HUDEP-2 (cell line): Measurements from ENCODE around the gene CYP46A1.
"Not testable (repeated sequence)": the region's sequence is repeated elsewhere in the genome, so short reads cannot be mapped to it uniquely, and the experiment has no call there.

Experiments
- DNase-seq, 76 experiments: peaks; one replicate each; lab custom pipeline; 2025; ENCODE audit not compliant: unreplicated experiment in 76 of 76; lab: John Stamatoyannopoulos, UW

CYP46A1 gene

DNA sequence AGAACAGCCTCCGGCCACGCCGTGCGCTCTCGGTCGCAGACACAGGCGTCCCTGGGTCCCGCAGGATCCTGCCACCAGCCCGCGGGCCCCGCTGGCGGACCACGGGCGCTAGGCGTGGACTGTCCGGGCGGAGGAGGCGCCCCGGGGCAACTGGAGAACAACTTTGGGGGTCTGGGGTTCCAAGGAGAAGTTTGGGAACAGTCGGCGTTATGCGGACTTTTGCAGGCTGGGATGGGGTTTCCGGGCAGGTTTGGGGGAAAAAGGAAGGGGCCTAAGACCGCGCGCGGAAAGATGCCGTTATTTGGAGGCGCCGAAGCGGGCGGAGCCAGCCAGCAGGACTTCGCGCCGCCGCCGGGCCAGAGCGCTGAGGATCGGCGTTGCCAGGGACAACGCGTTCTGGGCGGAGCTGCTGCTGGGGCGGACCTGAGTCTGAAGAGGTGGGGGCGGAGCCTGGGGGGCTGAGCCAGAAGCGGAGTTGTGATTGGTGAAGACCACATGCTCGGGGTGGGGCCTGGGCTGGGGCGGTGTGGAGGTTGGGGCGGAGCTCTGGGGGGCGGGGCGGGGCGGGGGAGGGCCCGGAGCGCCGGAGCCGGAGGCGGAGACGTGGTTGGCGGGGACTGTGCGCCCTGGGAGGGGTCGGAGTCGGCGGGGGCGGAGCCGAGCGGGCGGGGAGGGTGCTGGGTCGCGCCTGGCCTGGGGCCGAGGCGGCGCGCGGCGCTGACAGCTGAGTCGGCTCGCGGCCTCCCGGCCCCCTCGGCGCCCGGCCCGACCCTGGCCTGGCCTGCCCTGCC, at the start of gene CYP46A1:
Gene CYP46A1, plus strand, starts transcription at position 680 of the 791 bp plus-strand sequence. CDS start 120 bp downstream, outside the sequence.
- DNase-seq = peak; percentile 40 to 99 (median 98)

- DNase-seq = no peak
These were observed 49.7 kb upstream of the CYP46A1 start for GRCh38 chr14:99634443-99634842.

GRCh38 chr14:99635116-99635515, 49.0 kb upstream of the CYP46A1 start:
- DNase-seq = no peak

DNA sequence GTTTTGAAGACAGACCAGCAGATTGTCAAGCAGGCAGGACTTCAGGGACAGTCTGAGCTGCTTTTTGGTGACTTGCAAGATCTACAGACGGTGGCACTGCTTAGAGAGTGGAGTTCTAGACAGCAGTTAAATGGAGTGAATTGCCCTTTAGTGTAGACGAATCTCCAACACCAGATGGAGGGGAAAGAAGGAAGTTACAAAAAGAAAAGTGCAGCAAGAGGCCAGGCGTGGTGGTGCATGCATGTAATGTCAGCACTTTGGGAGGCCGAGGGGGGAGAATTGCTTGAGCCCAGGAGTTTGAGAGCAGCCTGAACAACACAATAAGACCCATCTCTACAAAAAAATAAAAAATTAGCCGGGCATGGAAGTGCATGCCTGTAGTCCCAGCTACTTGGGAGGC, 47.6 kb upstream of the CYP46A1 start:
- DNase-seq = no peak

DNA sequence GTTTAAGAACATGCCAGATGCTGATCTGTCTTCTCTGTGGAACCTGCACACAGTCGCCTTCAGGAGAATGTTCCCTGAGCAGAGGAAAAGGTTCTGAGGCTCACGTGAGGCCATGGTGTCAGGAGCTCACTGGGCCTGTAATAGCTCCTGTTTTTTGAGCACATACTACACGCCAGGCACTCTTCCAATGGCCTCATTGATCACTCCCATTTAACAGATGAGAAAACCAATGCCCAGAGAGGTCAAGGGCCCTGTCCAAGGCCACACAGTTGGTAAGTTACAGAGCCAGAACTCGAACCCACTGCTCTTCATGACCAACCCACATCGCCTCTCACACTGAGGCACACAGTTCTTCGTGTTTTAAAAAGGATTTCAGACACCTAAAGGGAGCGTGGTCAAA, 46.5 kb upstream of the CYP46A1 start:
- DNase-seq = no peak

GRCh38 chr14:99642771-99643170, 41.3 kb upstream of the CYP46A1 start:
- DNase-seq = not testable (repeated sequence)

DNA sequence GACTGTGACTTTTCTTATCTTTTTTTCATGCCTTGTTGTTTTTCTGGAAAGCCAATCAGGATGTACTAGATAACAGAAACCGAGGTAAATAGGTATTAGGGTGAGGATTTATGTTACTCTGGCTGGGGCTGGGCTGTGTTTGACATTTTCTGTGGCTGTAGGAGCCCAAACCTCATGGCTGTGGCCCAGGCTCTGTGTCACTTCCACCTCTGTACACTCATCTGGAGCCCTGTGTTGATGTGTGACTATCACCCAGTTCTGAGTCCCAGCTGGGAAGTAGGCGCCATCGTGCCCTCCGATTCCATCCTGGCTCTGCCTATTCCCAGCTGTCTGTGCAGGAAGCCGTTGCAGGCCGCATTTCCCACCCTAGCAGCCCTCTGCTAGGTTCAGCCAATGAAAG, 40.8 kb upstream of the CYP46A1 start:
- DNase-seq = no peak

GRCh38 chr14:99644035-99644587, 40.0 kb upstream of the CYP46A1 start:
- no peak for DNase-seq

DNA sequence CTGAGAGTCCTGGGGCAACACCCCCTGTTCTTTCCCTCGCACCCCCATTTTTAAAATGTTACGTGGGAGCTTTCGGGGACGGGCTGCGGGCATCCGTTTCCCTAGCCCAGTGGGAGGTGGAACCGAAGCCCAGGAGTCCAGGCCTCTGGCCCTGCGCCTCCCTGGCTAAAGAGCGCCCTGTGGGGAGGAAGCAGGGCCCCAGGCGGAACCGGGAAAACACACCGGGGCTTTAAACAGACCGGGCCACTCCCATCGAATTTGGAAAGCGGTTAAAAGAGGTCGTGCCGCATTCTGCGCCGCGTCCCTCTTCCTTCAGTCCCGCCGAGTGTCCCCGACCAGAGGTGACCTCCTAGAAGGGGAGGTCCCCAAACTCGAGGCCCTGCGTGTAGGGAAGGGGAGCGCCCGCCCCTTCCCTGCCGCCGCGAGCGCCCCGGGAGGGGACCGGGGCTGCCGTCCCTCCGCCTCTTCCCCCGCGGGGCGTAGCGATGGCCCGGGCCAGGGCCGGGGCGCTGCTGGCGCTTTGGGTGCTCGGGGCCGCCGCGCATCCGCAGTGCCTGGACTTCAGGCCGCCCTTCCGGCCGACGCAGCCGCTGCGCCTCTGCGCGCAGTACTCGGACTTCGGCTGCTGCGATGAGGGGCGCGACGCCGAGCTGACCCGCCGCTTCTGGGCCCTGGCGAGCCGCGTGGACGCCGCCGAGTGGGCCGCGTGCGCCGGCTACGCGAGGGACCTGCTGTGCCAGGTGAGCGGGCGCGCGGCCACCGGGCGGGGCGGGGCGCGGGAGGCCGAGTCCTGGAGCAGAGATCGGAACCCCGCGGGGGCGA, 39.2 kb upstream of the CYP46A1 start, which contains the start of gene HHIPL1:
Gene HHIPL1, plus strand, starts transcription at position 407 of the 822 bp plus-strand sequence. Its CDS starts 79 bp downstream, at position 486.
- DNase-seq = no peak

DNA sequence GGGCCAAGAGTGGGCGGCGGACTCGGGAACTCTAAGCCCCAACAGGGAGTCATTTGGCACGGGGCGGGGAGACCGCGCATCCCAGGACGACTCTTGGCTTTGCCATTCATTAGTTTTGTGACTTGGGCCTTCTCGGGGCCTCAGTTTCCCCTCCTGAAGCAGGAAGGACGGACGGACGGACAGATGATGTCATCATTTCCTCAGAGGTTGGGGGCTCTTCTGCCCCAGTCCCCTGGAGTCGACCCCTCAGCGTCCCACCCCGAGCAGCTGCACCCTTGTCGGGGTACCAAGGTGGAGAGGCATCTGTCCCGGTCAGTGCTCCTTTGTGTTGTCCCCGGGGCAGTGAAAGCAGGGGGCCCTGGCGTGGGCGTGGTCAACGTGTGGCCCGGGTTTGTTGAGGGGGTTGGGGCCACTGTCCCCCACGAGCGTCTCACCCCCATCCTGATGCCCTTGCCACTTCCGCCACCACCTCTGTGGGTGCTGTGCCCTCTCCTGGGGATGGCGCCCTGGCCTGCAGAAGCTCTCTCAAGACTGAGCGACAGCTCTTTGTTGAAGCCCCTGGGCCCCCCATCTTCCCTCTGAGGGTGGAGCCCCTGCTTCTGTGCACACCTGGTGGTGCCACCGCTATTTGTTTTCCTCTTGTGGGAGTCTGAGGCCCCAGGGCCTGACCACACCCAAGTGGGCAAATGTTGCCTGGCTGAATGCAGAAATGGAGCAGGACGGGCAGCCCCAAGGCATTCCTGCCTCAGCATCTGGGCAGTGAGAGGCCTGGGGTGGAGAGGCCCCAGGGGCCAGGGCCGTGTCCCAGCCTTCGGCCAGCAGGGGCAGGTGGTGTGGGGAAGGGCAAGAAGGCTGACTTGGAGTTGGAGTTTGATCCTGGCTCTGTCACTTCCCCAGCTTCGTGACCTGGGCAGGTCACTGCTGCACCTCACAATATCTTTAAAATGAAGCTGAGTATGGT, 38.3 kb upstream of the CYP46A1 start:
- DNase-seq = no peak

DNA sequence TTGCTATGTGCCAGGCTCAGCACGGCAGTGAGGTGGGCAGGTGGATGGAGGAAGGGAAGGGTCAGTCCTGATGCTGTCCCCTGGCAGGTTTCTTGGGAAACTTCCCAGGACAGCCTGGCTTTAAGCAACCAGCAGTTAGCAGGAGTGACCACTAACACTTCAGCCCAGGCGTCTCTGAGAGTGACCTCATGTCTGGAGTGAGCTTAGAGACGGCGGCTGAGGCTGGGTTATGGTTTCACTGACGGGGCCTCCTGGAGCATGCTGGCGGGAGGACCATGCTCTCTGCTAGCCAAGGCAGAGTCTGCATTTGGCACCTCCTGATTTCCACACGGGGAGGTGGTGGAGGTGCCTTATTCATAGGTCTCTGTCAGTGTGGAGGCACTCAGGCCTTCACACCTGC, 36.7 kb upstream of the CYP46A1 start:
- no peak for DNase-seq

DNA sequence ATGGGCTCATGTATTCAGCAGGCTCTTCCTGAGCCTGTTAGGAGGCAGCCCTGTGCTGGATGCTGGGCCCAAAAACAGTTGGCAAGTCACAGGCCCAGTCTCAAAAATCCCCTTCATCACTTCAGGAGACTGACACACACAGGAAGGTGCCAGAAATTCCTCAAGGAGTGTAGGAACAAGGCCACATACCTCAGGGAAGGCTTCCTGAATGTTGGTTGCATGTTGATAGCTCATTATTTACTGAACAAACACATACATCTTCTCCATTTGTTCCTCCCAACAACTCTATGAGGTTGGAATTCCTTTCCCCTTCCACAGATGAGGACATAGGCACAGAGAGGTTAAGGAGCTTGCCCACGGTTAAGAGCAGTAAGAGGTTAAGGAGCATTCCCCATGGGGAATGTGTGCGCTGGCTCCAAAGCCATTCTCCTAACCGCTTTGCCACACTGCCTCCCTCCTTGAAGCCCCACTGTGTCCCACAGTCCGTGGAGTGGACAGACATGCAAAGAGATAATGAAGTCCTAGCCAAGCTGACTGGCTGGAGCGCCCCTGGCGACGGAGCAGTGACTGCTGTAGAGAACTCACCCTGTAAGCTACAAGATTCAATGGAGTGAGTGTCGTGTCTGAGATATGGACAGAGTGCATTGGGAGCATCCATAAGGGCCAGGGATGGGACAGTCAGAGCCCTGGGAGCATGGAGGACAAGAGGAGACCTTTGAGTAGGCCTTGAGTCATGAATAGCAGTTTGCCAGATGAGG, 35.9 kb upstream of the CYP46A1 start:
- DNase-seq = no peak

DNA sequence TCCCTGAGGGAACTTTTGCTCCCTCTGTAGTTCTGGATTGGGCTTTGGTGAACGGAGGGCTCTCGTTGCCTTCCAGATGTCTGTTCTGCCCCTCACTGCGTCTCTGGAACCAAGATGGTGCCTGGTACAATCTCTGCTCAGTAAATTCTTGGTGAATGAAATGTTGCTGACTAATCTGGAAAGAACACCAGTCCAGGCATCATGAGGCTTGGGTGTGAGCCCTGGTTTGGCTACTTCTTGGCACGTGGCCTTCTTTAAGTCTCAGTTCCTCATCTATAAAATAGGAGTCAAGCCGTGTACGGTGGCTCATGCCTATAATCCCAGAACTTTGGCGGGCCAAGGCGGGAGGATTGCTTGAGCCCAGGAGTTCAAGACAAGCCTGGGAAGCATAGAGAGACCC, 34.9 kb upstream of the CYP46A1 start:
- no peak for DNase-seq

DNA sequence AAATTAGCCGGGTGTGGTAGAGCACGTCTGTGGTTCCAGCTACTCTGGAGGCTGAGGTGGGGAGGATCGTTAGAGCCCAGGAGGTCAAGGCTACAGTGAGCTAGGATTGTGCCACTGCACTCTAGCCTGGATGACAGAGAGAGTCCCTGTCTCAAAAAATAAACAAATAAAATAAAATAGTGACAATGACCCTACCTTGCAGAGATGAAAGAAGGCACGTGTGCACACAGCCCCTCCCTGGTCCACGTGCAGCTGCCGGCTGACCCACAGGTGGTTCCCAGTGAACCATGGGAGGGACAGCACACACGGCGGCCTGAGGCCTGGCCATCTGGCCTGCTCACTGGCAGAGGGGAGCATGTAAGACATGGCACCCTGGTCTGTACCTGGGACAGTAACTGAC, 34.5 kb upstream of the CYP46A1 start:
- no peak for DNase-seq

DNA sequence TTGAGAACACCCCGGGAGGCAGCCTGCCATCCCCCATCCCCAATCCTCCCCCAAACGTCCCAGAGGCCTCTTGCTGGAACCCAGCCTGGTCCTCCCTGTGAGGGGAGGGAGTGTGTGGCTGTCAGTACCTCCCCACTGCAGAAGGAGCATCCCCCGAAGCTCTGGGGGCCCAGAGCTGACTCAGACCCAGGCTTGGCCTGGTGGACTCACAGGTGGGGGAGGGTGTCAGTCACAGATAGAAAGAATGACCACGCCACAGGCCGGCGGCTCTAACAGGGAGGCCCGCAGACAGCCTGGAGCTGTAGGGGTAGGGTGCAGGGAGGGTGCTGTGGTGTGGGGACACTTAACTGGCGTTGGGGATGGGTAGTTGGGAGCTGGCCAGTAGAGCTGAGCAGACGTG, 33.9 kb upstream of the CYP46A1 start:
- DNase-seq = no peak

DNA sequence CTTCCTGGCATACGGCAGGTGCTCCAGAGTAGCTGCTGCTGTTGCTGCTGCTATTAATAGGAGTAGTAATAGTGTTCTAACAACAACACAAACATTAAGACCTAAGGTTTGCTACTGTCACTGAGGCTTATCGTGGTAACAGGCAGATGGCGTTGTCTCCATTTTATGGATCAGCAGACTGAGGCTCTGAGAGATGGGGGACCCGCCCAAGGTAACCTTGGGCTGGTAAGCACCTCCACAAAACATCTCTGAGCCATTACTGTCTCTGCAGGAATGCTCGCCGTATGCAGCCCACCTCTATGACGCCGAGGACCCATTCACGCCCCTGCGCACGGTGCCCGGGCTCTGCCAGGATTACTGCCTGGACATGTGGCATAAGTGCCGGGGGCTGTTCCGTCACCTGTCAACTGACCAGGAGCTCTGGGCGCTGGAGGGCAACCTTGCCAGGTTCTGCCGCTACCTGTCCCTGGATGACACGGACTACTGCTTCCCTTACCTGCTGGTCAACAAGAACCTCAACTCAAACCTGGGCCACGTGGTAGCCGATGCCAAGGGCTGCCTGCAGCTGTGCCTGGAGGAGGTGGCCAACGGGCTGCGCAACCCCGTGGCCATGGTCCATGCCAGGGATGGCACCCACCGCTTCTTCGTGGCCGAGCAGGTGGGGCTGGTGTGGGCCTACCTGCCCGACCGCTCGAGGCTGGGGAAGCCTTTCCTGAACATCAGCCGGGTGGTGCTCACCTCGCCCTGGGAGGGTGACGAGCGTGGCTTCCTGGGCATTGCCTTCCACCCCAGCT, 31.9 kb upstream of the CYP46A1 start:
- no peak for DNase-seq

DNA sequence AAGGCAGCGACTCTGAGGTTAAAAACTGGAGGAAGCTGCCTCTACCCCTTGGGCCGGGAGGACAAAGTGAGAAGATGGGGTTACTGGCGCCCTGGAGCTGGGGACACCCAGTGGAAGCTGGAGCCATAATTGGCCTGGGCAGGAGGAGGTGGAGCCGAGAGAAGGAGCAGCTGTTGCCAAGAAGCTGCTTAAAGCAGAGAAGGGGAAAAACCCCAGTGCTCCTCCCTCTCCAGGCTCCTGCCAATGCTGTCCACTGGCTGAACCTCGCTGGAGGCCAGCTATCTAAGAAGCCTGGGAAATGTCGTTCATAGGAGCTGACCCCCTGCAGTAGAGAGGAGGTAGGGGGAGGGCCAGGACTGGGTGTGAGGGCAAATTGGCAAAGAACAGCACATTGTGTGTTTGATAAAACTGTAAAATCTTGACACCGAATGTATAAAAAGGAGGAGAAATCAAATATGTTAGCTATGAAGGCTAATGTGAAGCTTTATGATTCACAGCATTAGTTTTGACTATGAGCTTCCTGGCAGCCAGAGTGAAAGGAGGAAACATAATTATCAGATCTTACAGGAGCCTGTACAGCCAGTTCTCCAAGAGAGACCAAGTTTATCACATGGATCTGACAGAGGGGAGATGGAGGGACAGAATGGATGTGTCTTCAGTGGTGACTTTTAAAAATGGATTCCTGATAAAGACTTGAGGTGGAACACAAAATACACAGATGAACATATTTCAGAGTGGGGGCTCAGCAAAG, 29.7 kb upstream of the CYP46A1 start:
- peak in 1 of 76 experiments; percentile 3 for DNase-seq

DNA sequence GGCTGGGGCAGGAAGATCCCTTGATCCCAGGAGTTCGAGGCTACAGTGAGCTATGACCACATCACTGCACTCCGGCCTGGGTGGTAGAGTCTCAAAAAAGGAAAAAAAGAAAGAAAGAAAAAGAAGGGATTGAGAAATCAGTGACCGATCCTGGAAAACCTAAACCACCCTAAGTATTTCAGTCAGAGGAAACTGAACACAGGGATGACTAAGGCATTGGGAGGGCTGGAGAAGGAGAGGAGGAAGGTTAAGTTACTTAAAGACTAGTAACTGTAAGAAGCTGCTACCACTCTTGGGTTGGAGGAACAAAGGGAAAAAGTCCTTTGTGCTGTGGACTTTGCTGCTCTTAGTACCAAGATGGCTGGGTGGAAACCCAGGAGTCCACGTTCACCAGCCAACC, 28.6 kb upstream of the CYP46A1 start:
- no peak for DNase-seq
